IgD-negative memory B cell (primary cell): ENCODE data around the gene PRSS23. TPM values are rescaled to one million over a fixed set of nuclear protein-coding genes. Genes with fewer than 3 reads are reported as not detected.
"Not testable (repeated sequence)": the region's sequence is repeated elsewhere in the genome, so short reads cannot be mapped to it uniquely, and the experiment has no call there.

Experiments used
- H3K27ac Mint-ChIP-seq, 3 donors: one replicate each; pipeline ENCODE4 v1.8.0; 2020 to 2022; ENCODE audit warnings: mild to moderate bottlenecking in 3 of 3, mixed read lengths in 3 of 3, moderate library complexity in 1 of 3
- H3K27me3 Mint-ChIP-seq: one replicate; pipeline ENCODE4 v1.8.0; 2021; ENCODE audit warnings: mixed read lengths
- H3K36me3 Mint-ChIP-seq: one replicate; pipeline ENCODE4 v1.8.0; 2020; ENCODE audit warnings: mild to moderate bottlenecking, mixed read lengths
- H3K4me1 Mint-ChIP-seq, 3 donors: one replicate each; pipeline ENCODE4 v1.8.0; 2020 to 2022; ENCODE audit warnings: mixed read lengths in 3 of 3, mild to moderate bottlenecking in 1 of 3
- H3K4me3 Mint-ChIP-seq, 4 donors: one replicate each; pipeline ENCODE4 v1.8.0; 2020 to 2022; ENCODE audit warnings: mild to moderate bottlenecking in 4 of 4, mixed read lengths in 4 of 4, moderate library complexity in 3 of 4
- H3K9me3 Mint-ChIP-seq, 3 donors: one replicate each; pipeline ENCODE4 v1.8.0; 2020 to 2021; ENCODE audit warnings: mixed read lengths in 3 of 3, mild to moderate bottlenecking in 1 of 3
- polyA plus RNA-seq: library from polyadenylated mRNA; unstranded; fragments of 300-500 nt; fragmentation: Illumina TruSeq; gene quantifications from one replicate; pipeline ENCODE4 v1.2.3, GENCODE V29; 2021

Gene PRSS23
- polyA plus RNA-seq, 1 donor from 2014 or later, result 1.2 TPM

DNA sequence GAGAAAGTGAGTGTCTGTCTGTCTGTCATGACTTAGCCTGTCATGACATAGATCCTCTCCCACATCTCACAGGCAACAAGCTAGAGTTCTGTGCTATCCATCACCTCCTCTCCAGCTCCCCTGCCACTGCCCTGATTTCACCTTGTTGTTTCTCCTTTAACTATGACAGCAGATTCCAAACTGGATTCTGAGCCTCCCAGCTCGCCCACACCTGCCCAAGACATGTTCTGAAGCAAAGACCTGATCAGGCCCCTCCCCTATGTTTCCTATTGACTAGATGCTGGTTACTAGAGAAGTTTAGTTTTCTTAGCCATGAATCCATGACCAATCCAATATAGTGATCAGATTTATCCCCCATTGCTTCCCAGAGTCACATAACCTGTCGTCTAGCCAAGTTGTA is 15.4 kb downstream of the PRSS23 start:
- no peaks in the 10 kb centered on the region for H3K36me3 Mint-ChIP-seq
- peaks cover 0 to 3% (median 0%) of the 10 kb centered on the region in 3 donors for H3K4me1 Mint-ChIP-seq
- H3K27me3 Mint-ChIP-seq, result peaks cover 4% of the 10 kb centered on the region
- H3K4me3 Mint-ChIP-seq, result no peak overlapping the region
- no peaks in the 10 kb centered on the region for H3K9me3 Mint-ChIP-seq
- H3K27ac Mint-ChIP-seq, result no peak overlapping the region

DNA sequence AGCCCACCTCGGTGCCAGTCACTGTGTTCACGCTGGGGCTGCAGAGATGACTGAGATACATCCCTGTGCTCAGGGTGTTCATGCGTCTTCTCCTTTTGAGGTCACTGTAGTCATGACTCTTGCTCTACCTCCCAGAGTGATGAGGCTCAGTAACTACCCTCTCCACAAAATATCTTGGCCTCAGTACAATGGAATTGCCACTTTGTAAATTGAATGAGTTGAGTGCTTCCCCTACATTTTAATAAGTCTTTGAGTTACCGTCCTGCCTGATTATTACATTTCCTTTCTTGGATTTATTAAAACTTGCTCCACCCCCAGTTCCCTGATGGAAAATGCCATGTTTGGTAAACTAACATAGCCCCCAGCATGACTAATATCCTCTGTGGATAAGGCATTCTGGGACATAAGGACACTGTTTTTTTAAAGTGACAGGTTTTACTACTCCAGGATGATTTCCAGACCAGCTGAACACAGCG is 15.9 kb downstream of the PRSS23 start:
- Mint-ChIP-seq H3K4me1 (peaks cover 0 to 3% (median 0%) of the 10 kb centered on the region in 3 donors), H3K4me3 (no peak overlapping the region), H3K27ac (no peak overlapping the region), H3K9me3 (no peaks in the 10 kb centered on the region), H3K27me3 (peaks cover 4% of the 10 kb centered on the region), H3K36me3 (no peaks in the 10 kb centered on the region)

- Mint-ChIP-seq H3K4me3 (no peak overlapping the region), H3K9me3 (peaks cover 0 to 2% (median 0%) of the 10 kb centered on the region in 3 donors), H3K27ac (no peak overlapping the region), H3K36me3 (no peaks in the 10 kb centered on the region), H3K4me1 (peaks cover 0 to 3% (median 0%) of the 10 kb centered on the region in 3 donors), H3K27me3 (peaks cover 3% of the 10 kb centered on the region)
Observed at GRCh38 chr11:86818462-86819192, 18.3 kb downstream of the PRSS23 start.

DNA sequence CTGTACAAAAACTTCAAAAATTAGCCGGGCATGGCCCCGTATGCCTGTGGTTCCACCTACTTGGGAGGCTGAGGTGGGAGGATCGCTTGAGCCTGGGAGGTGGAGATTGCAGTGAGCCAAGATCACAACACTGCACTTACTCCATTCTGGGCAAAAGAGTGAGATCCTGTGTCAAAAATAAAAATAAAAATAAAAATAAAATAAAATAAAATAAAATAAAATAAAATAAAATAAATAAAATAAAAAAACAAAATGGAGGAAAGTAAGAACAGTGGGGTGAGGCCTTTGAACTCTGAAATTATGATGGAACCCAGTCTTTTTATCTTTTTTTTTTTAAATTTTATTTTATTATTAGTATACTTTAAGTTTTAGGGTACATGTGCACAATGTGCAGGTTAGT is 23.8 kb downstream of the PRSS23 start:
- not testable (repeated sequence) for H3K27me3 Mint-ChIP-seq, H3K4me1 Mint-ChIP-seq, H3K4me3 Mint-ChIP-seq, H3K36me3 Mint-ChIP-seq, H3K27ac Mint-ChIP-seq, H3K9me3 Mint-ChIP-seq

DNA sequence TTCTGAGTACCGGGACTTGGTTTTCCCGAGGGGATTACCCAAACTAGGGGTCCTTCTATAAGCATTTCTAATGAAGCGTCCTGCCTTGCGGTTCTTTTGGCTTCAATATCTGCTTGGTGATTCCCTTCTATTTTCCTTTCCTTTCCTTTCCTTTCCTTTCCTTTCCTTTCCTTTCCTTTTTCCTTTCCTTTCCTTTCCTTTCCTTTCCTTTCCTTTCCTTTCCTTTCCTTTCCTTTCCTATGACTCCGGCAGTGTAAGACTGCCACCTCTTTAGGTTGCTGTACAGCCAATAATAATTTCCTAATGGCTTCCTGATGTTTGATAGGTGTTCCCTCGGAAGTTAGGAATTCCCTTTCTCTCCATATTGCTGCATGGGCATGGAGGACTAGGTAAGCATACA is 34.0 kb downstream of the PRSS23 start:
- not testable (repeated sequence) for H3K4me3 Mint-ChIP-seq, H3K36me3 Mint-ChIP-seq, H3K4me1 Mint-ChIP-seq, H3K27ac Mint-ChIP-seq, H3K9me3 Mint-ChIP-seq
- peaks cover 17% of the 10 kb centered on the region for H3K27me3 Mint-ChIP-seq

- H3K9me3 Mint-ChIP-seq, H3K36me3 Mint-ChIP-seq, H3K27ac Mint-ChIP-seq, H3K4me3 Mint-ChIP-seq, H3K4me1 Mint-ChIP-seq, H3K27me3 Mint-ChIP-seq: not testable (repeated sequence)
Observed at GRCh38 chr11:86844762-86845508, 44.6 kb downstream of the PRSS23 start.

- Mint-ChIP-seq H3K9me3 (peaks cover 0 to under 1% (median 0%) of the 10 kb centered on the region in 3 donors), H3K4me3 (no peak overlapping the region), H3K36me3 (no peaks in the 10 kb centered on the region), H3K27ac (no peak overlapping the region), H3K4me1 (no peaks in the 10 kb centered on the region), H3K27me3 (peaks cover 3% of the 10 kb centered on the region)
Observed at GRCh38 chr11:86848132-86848531, 47.8 kb downstream of the PRSS23 start.

DNA sequence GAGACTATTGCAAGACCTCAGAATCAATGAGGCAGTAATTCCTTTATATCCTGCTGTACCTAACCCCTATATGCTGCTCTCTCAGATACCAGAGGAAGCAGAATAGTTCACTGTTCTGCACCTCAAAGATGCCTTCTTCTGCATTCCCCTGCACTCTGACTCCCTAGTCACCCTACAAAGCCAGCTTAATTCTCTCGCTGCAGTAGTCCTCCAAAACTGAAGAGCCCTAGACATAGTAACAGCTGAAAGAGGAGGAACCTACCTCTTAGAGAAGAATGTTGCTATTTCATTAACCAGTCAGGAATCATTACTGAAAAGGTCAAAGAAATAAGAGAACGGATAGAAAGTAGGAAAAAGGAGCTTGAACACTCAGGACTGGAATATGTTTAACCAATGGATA is 49.3 kb downstream of the PRSS23 start:
- H3K9me3 Mint-ChIP-seq, result no peaks in the 10 kb centered on the region
- H3K27me3 Mint-ChIP-seq, result peaks cover 3% of the 10 kb centered on the region
- no peaks in the 10 kb centered on the region for H3K36me3 Mint-ChIP-seq
- peaks cover 0 to 2% (median 0%) of the 10 kb centered on the region in 3 donors for H3K4me1 Mint-ChIP-seq
- no peak overlapping the region for H3K4me3 Mint-ChIP-seq
- H3K27ac Mint-ChIP-seq, result no peak overlapping the region

Other genes with a start within 250 kb of the PRSS23 start
- gene ME3, start 127.9 kb upstream of the PRSS23 start, polyA plus RNA-seq, result not detected
- gene FZD4, start 154.9 kb downstream of the PRSS23 start, polyA plus RNA-seq, result not detected
- gene TMEM135, start 237.4 kb downstream of the PRSS23 start, polyA plus RNA-seq, result 8.9 TPM